HG02571 (cell line): ENCODE measurements around the gene SLC9C2.
"Not testable (repeated sequence)": the region's sequence is repeated elsewhere in the genome, so short reads cannot be mapped to it uniquely, and the experiment has no call there.

Source experiments
- ATAC-seq: cut with Tn5 transposase; IDR thresholded peaks from one replicate; pipeline ENCODE4 v1.9.1; 2021; ENCODE audit warnings: mild to moderate bottlenecking, moderate library complexity; ENCODE audit not compliant: unreplicated experiment

Gene SLC9C2

DNA sequence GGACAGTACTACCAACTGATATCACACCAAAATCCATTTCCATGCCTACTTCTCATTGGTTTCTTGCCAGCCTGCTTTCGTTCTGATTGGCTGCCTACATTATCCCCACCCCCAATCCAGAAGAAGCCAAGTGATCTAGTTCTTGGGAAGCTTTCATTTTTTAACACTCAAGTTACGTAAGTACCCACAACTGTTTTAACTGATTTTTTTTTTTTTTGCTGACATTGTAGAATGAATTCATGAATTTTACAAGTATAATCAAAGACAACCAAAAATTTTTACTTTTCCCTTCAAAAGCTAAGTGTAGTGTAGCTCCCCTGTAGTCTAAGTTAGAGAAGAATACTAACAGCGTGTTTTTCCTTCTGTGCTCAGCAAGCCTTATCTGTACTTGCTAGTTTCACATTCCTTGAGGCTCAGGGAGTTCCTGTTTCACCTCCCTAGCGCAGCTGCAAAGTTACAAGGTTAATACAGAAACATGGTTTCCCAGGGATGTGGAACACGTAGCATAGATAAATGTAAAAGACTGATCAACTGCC, at the start of gene SLC9C2:
SLC9C2 (minus strand) TSS at position 17 of the 536 bp plus-strand sequence. CDS start 1,296 bp downstream, outside the sequence.
- no peak for ATAC-seq

DNA sequence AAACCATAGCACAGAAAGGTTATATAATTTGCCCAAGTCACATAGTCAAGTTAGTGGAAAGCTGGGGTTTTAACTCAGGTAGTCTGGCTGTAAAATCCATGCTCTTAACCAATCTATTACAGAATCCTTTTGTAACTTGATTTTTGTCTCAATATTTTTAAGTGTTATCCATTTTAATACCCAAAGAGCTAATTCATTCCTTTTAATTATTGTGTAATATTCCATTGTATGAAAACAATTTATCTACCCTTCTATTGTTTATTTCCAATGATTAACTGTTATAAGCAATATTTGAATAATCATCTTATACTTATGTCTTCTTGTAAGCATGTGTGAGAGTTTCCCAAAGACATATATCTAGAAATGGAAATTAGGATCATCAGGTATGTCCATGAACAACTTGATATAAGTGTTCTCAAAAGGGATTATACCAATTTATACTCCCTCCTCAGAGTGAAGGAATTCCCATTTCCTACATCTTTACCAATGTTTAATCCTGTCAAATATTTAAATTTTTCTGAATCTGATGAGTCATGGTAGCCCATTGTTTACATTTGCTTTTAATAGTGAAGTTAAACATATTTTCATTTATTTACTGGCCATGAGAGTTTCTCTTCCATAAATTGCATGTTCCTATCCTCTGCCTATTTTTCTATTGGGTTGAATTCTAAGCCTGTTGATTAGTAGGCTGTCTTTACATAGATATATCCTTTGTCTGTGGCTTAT, 46.2 kb upstream of the SLC9C2 start:
- ATAC-seq = no peak

- ATAC-seq = no peak
These were observed 43.8 kb upstream of the SLC9C2 start for GRCh38 chr1:173646656-173647055.

- ATAC-seq = not testable (repeated sequence)
These were observed 39.7 kb upstream of the SLC9C2 start for GRCh38 chr1:173642450-173643139.

- ATAC-seq = no peak
These were observed 36.2 kb upstream of the SLC9C2 start for GRCh38 chr1:173639102-173639501.

DNA sequence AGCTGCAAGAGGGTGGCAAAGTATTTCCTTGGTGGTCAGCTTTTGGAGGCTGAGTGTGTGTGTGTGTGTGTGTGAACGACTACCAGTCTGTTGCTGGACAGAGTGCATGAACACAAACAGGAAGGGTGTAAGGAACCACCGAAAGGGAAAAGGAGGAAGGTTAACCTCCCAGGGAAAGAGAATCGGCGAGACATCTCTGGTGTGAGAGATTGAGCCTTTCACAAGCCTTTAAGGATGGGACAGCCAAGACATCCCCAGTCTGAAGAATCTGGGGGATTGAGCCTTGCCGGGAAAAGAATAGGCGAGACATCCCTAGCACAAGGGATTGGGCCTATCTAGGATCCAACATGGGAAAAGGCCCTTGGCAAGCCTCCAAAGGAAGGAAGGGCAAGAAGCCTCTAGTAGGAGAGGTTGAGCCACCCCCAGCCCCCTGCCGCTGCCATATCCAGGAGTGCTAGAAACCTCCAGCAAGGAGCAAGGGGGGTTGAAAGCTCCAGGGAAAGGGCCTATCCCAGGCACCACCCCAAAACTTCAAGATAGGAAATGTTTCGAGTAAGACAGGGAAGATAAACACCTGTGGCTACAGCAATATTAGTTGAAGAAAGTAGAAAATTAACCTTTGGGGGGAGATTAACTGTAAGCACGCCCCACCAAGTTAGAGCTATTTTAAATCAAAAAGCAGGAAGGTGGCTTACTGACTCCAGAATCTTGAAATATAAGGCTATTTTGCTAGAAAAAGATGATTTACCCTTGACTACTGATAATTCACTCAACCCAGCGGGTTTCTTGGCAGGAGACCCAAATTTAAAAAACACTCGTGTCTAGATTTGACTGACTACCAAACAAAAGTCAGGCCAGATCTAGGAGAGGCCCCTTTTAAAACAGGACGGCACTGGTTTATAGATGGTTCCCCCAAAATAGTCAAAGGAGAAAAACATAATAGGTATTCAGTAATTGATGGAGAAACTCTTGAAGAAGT, 35.5 kb upstream of the SLC9C2 start:
- no peak for ATAC-seq

GRCh38 chr1:173637236-173638042, 34.6 kb upstream of the SLC9C2 start:
- ATAC-seq = not testable (repeated sequence)

DNA sequence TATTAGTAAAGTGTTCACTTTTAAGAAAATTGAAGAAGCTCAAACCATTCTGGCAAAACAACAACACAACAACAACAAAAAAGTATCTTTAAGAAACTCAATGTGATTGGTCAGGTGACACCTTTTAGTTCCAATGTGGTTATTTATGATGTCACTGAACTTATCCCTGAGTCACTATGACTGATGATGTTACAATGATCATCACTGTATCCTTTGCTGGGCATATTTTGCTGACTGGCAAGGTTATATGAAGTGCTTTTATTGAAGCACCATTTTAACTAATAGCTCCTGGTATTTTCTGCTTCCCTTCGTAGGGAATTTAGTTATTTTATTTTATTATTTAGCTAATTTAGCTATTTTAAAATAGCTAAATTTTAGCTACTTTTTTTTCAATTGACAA, 32.2 kb upstream of the SLC9C2 start, which contains the start of gene TEX50:
TEX50 (plus strand) TSS at position 223 of the 400 bp plus-strand sequence. CDS start 184 bp downstream, outside the sequence.
- ATAC-seq = no peak

- no peak for ATAC-seq
These were observed 26.0 kb upstream of the SLC9C2 start for GRCh38 chr1:173628888-173629287.

DNA sequence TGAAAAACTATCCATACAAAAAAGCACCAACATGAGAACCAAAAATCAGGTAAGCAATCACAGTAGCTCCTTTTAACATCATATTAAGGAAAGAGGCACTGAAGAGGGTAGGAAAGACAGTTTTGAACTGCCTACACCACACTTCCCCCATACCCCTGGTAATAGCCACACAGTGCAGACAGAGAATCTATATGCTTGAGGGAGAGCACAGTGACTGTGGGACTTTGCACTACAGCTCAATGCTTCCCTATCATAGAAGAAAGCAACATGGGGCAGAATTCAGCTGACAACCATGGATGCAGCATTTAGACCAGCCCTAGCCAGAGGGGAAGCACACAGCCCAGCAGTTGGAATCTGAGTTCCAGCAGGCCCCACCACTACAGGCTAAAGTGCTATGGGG, 24.4 kb upstream of the SLC9C2 start:
- ATAC-seq = no peak

DNA sequence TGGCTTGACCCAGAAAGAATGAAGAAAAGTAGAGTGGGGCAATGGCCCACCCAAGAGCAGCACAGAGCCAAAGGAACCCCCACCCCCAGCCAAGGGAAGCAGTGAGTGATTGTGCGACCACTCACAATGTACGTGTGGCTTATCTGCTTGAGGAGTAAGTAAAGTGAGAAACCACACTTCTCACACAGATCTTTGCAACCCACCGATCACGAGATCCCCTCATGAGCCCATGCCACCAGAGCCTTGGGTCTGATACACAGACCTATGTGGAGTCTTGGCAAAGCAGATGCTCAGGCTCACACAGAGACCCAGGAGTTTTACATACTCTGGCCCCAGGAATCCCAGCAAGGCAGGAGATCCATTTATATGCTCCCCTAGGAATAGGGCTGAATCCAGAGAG, 14.0 kb upstream of the SLC9C2 start:
- no peak for ATAC-seq

DNA sequence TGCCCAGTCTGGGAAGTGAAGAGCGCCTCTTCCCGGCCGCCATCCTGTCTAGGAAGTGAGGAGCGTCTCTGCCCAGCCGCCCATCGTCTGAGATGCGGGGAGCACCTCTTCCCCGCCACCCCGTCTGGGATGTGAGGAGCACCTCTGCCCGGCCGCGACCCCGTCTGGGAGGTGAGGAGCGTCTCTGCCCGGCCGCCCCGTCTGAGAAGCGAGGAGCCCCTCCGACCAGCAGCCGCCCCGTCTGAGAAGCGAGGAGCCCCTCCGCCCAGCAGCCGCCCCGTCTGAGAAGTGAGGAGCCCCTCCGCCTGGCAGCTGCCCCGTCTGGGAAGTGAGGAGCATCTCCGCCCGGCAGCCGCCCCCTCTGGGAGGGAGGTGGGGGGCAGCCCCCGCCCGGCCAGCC, 10.2 kb upstream of the SLC9C2 start:
- ATAC-seq = not testable (repeated sequence)

GRCh38 chr1:173608503-173609216, 5.8 kb upstream of the SLC9C2 start:
- no peak for ATAC-seq

GRCh38 chr1:173601588-173601987, 1.3 kb downstream of the SLC9C2 start:
- ATAC-seq = no peak

DNA sequence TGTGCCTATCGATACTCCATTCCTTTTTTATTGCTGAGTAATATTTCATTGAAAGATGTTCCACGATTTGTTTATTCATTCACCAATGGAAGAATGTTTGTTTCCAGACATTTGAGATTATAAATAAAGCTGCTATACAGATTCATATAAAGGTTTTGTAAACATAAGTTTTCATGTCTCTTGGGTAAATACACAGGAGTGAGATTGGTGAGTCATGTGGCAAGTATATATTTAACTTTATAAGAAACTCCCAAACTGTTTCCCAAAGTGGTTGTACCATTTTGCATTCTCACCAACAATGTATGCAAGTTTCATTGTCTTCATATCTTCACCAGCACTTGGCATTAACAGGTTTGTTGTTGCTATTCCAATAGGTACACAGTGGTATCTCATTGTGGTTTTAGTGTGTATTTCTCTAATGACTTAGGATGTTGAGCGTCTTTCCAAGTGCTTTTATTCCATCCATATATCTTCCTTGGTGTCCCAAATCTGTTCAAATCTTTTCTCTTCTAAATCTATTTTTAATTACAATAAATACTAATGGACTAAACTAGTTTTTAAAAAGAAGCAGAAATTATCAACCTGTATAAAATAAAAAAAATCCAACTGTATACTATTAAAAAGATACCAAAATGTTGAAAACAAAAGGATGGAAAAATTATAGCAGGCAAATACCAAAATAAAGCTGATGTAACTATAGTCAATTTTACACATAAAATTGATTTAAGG, 6.6 kb downstream of the SLC9C2 start:
- ATAC-seq = no peak

DNA sequence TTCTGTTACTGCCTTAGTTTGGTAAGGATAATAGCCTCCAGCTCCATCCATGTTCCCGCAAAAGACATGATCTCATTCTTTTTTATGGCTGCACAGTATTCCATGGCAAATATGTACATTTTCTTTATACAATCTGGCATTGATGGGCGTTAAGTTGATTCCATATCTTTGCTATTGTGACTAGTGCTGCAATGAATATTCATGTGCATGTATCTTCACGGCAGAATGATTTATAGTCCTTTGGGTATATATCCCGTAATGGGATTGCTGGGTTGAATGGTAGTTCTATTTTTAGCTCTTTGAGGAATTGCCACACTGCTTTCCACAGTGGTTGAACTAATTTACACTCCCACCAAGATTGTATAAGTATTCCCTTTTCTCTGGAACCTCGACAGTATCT, 11.7 kb downstream of the SLC9C2 start:
- ATAC-seq = not testable (repeated sequence)

- no peak for ATAC-seq
These were observed 12.3 kb downstream of the SLC9C2 start for GRCh38 chr1:173590557-173590956.

DNA sequence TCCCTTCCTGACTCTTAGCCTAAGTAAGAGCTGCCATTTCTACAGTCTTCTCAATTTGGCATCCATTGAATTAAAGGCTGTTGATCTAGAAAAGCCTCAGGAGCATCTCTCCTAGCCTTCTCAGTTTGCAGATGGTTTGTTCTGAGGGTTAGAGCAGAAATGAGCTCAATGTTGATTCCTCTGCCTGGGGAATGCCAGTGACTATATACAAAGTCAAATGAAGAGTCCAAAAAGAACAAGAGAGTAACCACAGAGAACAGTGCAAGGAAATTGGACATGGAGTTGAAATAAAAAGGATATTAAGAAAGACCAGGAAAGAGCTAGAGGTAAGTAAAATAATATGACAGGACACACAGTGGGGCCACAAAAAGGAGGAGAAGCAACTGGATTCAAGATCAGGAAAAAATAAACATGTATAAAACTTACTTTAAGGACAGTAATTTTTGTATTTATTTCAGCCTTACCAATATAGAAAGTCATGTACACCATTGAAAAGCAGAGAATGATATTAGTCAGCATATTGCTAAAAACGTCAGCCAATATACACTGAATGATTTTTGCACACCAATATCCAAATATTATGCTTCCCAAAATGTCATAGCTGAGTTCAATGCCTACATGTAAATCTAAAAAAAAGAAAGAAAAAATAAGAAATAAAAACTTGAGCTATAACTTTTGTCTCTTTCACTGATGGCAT, 21.3 kb downstream of the SLC9C2 start:
- no peak for ATAC-seq
